Activated CD4-positive, alpha-beta T cell treated with anti-CD3 and anti-CD28 coated beads, Interleukin-10, Interleukin-2, amounts not matched to agents 100 ng/mL and 50 ng/mL, durations not matched to agents 16 hours and 8 hours (primary cell): ENCODE results near the gene SMYD3.

ENCODE experiments used
- DNase-seq: peaks from one replicate; pipeline ENCODE4 v3.0.0-alpha.2; 2020

Gene SMYD3

GRCh38 chr1:245880754-245881403, 626.2 kb downstream of the SMYD3 start:
- DNase-seq: no peak

GRCh38 chr1:245879091-245879490, 628.0 kb downstream of the SMYD3 start:
- no peak for DNase-seq

- no peak for DNase-seq
Measured at GRCh38 chr1:245878585-245878984, 628.5 kb downstream of the SMYD3 start.

DNA sequence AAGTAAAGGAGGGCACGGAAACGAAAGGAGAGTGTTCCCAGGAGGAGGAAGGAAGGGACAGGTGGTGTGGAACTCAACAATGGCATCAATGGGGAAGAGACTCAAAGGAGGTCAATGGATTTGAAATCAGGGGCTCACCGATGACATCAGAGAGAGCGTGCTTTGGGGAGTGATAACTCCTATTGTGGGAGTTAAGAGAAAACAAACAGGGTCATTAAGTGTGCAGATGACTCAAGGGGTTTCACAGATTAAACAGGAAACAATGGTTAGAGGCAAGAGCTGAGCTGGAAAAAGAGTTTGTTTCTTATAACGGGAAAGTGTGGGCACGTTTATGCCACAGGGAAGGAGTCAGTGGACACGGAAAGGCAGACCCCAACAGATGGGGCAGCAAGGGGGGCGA, 629.1 kb downstream of the SMYD3 start:
- DNase-seq: no peak

- no peak for DNase-seq
Measured at GRCh38 chr1:245876586-245876985, 630.5 kb downstream of the SMYD3 start.

DNA sequence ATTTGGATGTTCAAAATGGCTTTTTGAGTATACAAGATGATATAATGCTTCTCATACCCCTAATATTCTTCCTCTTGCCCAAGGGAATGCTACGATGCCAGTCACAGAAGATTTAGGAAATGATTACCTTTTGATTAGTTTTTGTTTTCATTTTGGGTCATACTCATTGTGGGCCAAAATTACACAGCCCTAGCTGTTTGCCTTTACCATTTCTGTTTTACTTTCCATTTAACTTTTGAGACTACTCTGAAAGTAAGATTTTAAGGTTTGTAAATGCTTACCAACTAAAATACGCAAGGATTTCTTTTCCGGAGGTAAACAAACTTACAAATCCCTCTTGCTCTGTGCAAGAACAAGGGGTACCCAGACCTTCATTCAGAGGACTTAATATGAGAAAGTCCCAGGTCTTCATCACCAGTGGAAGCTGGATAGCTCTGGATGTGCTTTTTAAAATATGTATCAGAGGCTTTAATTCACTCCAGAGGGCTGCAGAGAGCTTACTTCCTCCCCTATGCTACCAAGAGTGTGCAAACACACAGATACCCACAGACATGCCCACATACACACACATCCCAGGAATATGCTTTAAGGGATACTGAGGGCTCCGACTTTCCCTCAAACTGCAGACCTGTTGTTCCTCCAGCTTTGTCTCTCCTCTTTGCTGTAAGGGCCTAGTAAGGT, 631.4 kb downstream of the SMYD3 start:
- DNase-seq: no peak

DNA sequence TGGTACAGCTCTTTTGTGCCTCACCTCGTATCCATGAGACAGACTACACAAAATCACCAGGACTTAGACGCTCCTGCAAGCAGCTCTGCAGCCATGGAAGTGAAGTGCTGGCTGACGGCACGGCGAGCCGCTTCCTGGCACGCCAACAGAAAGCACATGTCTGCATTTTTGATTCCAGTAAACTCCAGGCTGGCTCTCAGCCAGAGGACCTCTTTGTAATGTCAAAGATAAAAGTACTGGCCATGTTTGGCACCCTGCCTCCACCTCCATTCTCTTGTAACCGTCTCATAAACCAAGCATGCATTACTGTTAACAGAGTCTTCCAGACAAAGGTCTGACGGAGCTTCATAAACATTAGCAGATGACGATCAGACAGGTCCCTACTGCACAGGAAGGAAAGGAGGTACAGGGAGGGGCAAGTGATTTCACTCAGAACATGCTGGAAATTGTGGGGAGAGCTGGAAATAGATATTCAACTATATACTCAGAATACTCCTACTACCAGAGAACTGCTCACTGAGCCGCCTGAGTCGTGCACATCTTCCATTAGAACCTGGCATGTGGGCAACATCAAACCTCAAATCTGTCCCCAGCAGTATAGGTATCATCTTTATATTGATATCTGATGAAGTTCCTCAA, 632.0 kb downstream of the SMYD3 start:
- DNase-seq: no peak

DNA sequence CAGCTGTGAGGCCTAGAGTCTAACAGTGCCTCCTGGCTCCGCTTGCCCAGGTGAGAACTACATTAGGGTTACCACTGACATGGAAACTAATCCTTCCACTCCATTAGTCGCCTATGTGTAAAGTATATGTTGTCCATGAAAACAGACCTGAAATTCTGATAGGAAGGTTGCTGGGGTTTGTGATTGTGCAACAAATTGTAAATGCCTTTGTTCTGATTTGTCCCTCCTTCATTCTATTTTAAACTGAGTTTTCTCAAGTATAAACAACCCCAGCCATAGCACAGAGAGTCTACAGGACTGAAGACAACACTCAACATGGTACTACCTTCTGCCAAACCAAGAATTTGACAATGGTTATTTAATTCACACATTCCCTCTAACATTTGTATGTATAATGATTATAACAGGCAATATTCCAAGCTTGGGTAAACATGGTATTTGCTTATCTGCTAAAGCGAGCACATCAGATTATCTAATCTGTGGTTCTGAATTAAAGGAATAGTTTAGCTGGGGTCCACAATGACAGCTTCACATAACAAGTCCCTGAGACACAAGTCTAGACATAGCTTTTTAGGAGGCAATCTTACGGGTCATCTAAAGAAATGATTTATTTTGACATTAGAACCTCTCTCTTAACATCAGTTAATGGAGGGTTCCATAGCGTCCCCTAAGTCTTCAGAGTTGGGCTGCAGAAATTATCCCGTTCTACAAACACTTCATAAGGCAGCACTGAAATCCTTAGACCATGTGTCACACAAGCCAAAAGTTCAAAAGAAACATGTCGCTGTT, 633.0 kb downstream of the SMYD3 start:
- DNase-seq: no peak

DNA sequence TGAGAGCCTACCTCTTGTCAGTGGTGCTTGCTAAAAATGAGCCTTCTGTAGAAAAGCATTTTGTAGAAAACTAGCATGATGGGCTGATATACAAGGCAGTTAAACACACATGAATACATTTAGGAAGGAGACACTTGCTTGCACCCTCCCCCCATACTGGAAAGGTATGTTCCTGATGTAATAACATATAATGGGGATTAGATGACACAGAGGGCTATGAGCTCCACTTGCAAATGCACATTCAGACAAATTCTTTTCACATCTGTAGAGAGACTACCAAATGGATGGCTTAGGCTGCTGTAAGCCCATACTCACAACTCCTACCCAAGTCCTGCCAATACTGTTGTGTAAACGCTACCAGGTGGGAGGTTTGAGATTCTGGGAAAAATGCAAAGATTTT, 634.0 kb downstream of the SMYD3 start:
- DNase-seq: no peak

DNA sequence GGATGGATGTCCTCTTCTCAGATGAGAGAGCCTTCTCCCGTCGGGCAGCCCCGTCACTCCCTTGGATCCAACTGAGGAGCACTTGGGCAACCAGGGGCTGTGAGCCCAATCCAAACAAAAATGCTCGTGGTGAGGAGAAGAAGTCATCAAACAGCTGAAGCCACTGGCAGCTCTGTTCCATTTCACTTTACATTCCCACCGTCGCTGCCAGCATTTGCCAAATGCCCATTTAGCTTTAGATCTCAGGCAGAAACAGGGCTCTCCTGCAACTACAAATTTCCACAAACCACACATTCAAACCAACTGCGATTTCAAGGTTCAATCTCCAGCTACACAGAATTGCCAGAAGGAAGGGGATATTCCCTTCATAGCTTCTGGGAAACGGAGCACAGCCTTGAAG, 634.6 kb downstream of the SMYD3 start:
- DNase-seq: no peak

DNA sequence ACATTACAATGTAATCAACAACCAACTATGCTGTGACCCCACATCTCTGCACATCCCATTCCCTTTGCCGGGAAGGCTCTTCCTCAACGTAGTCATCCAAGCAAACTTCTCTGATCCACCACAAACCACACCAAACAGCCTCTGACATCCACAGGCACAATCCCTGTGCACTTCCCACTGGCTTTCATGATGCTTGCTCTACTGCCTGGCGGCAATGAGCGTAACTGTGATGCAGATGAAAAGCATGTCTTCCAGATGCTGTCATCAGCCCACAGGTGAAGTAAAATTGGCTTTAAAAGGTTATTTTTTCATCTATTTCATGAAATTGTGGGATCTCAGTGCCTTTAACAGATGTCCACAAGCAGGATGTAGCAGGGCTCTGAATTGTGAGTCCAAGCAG, 635.2 kb downstream of the SMYD3 start:
- no peak for DNase-seq

DNA sequence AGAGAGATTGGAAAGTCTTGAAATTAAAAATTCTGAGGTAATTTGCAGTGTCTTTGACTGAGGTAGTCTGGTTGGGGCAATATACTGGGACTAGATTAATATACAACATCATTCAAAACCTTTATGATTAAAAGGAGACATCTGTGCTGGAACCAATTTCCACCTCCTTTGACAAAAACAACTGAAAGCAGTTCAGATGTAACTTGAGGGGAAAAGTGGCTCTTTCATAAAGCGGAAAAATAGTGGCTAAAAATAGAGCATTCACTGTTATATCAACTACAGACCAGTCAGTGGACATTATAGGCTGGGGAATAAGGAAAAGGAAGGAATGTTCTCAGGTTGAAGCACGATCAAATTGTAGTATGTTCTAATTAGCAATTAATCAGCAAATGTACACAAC, 635.9 kb downstream of the SMYD3 start:
- no peak for DNase-seq

DNA sequence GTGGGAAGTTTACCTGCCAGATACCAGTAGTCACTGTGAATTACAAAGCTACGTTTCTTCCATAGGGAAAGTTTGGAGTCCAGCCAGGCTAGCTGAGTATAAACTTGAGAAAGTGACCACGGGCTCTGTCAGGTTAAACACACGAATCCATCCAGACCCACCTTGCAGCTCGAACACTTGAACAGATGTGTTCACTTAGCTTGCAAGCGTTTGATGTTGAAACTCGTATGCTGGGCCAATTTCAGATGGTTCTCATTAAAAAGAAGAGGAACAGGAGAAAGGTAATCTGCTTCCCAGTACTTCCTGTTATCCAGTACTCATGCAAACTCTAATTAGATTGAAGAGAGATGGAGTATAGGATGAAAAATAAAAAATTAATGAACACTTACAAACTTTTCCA, 636.4 kb downstream of the SMYD3 start:
- DNase-seq: no peak

- no peak for DNase-seq
Measured at GRCh38 chr1:245869847-245870246, 637.2 kb downstream of the SMYD3 start.

DNA sequence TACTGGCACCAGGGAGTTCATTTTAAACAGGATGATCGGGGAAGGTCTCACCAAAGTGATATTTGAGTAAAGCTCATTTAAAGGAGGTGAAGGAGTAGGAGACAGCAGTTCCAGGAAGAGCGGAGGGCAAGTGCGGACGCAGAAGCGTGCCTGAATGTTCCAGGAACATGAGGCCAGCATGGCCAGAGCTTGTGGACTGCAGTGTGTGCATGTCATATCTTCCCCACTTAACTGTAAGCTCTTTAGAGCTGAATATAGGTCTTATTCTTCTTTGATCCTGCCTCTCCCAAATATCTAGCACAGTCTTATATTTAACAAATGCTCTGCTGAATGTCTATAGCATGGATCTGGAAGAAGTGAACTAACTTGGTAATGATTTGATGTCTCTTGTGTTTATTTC, 639.3 kb downstream of the SMYD3 start:
- no peak for DNase-seq

DNA sequence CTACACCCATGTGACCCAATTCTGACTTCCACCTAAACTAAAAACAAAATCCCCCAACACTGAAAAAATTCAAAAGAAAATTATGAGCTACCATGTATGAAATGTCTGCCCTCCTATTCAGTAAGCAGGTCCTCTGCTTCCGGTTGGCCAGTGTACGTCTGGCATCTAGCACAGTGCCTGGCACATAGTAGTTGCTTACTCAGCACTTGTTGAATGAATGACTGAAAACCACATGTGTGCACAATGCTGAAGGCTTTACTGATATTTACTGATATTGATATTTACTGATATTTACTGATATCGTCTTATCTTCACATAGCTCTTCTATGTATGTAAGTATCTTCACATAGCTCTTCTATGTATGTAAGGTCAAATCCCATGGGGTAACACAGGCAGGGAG, 642.2 kb downstream of the SMYD3 start:
- DNase-seq: no peak

DNA sequence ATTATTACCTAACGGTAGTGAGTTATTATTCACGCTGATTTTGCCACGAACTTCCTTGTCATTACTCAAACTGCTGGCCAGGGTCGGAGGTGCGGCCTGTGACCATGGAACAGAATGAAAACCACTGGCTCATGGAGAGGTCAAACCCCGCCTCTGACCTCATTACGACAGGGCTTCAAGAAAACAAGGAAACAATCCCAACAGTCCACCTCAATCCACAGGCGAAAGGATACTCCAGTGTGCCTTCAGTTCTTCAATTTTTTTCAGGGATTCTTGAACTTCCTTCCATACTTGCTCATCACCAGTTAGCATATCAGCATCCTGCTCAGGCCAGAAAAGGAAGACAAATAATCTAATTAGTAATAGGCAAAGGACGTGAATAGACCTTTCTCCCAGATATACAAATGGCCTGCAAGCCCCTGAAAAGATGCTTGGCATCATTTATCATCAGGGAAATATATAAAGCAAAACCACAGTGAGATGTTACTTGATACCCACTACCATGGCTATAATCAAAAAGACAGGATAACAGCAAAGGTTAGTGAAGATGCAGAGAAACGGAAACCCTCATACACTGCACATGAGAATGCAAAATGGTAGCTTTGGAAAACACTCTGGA, 643.4 kb downstream of the SMYD3 start:
- DNase-seq: no peak

DNA sequence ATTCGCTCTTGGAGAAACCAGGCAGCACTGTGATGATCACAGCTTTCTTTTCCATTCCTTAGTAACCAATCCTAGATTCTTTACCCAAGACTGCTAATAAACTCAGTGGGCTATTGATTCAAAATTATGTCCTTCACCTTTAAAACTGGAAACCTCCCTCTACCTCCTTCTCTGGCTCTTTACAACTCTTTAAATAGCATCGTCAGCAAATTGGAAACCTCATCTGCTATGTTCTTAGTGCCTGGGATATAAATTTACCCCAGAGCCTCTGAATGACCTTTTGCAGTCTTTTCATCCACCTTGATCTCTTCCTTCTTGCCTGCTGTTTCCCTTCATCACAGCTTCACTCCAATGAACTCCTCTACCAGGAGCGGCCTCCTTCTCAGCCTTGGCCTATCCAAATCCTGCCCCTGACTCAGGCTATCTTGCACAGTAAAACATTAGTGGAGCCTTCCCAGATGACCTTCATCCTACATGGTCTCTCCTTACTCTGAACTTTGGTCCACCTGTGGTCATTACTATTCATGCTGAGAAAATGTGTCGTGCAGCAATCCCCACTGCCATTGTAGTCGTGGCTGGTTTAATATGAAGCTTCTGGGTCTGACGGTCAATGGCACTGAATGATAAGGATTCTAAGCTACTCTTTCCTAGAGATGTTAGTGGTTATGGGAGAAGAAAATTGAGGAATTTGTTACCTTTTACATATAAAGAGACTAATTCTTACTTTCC, 644.1 kb downstream of the SMYD3 start:
- DNase-seq: no peak

DNA sequence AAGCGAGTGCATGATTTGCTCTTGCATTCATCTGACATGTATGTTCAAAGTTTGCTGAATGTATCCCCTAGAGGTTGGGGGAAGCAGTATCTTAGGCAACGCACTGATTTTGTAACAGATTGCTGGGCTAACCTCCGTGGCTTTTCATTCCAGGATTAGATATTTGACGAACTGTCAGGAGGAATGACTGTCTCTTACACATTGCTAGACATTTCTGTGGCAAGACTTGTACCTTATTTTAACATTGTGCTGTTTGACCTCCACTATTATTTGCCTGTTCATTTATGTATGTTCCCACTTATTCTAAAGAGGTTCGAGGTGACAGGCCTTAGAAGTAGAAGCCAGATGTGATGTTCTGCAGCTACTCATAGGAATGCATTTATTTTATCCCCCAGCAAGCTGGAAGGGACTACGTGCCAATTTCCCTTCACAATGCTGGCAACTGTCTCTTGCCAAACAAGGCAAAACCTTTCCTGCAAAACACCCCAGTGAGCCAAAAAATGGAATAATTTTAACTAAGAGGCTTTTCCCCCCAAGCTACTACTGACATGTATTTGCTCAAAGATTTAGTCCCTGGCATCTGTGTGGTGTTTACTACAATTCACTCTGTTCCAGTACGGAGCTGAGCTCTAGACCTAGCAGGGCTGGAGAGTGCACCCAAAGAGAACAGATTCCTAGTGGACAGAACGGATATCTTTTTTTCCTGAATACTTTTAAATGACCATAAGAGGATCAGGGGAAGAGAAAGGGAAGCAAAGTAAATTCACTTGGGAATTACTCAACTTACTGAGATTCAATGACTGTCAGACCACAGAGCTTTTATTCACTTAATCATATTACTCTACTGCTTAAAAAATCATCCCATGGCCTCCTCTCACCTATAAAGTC, 646.2 kb downstream of the SMYD3 start:
- DNase-seq: no peak

GRCh38 chr1:245859493-245860114, 647.5 kb downstream of the SMYD3 start:
- DNase-seq: peak; percentile 4
